Tibial nerve (tissue), 4 donors: ENCODE measurements around the gene ZNF230. TPM values are rescaled to one million over a fixed set of nuclear protein-coding genes. Genes with fewer than 3 reads are reported as not detected.
A peak's percentile ranks its signal among the peaks of the same experiment; 100 is the strongest.

Experiments
- DNase-seq, 2 donors: peaks; one replicate each; pipeline ENCODE4 v3.0.0-alpha.2; 2019; ENCODE audit warnings: low spot score in 2 of 2
- H3K27ac ChIP-seq, 4 donors: fragments of 200-600 bp; sonication (generic) in 3 of 4; one replicate each; pipeline ENCODE4 v1.5.1; 2017 to 2019; ENCODE audit warnings: mild to moderate bottlenecking in 1 of 4
- H3K27me3 ChIP-seq, 2 donors: fragments of 200-600 bp; sonication (generic) in 1 of 2; one replicate each; pipeline versions ENCODE4 v1.5.1 to v1.6.0; 2017 to 2019
- H3K36me3 ChIP-seq, 3 donors: fragments of 200-600 bp; sonication (generic); one replicate each; pipeline ENCODE4 v1.5.1; 2018 to 2019
- H3K4me1 ChIP-seq, 4 donors: fragments of 200-600 bp; sonication (generic) in 3 of 4; one replicate each; pipeline ENCODE4 v1.5.1; 2017 to 2019
- H3K4me3 ChIP-seq, 4 donors: fragments of 200-600 bp; sonication (generic) in 3 of 4; one replicate each; pipeline ENCODE4 v1.5.1; 2017 to 2019; ENCODE audit warnings: mild to moderate bottlenecking in 1 of 4, moderate library complexity in 1 of 4
- H3K9me3 ChIP-seq, 4 donors: fragments of 200-600 bp; sonication (generic) in 3 of 4; one replicate each; pipeline ENCODE4 v1.5.1; 2017 to 2019
- EP300 ChIP-seq, 2 donors: sonication (generic); formaldehyde crosslinking; IDR thresholded peaks; one replicate each; pipeline ENCODE4 v1.6.1; 2017; ENCODE audit warnings: antibody characterized with exemption in 2 of 2, mild to moderate bottlenecking in 1 of 2
- POLR2A ChIP-seq, 2 donors: fragments of 450-650 bp; IDR thresholded peaks; one replicate each; pipeline ENCODE4 v1.6.1; 2017; ENCODE audit warnings: antibody characterized with exemption in 2 of 2, mild to moderate bottlenecking in 2 of 2, moderate library complexity in 2 of 2
- WGBS, 2 donors: methylation state at CpG; one replicate each; pipeline ENCODE4 v1.1.5; 2018; 5-methylcytosine and 5-hydroxymethylcytosine counted together
- total RNA-seq, 4 donors: library from RNA; depleted of rRNA; stranded (reverse); fragments of >200 nt; gene quantifications; one replicate each; pipeline ENCODE4 v1.1.0, GENCODE V29; 2016
- TF ChIP-seq, protein P1 (sequence below), 5 experiments: fragments of 200-600 bp in 3 of 5; fragments of 450-650 bp in 2 of 5; sonication (generic) in 3 of 5; IDR thresholded peaks; one replicate each; pipeline ENCODE4 v1.5.1; 2016 to 2019; ENCODE audit warnings: antibody characterized with exemption in 5 of 5, mild to moderate bottlenecking in 3 of 5, moderate library complexity in 2 of 5

ZNF230 gene
- total RNA-seq, 4 donors from 2014 or later: 3.9 to 5.3 (median 5.2) TPM

DNA sequence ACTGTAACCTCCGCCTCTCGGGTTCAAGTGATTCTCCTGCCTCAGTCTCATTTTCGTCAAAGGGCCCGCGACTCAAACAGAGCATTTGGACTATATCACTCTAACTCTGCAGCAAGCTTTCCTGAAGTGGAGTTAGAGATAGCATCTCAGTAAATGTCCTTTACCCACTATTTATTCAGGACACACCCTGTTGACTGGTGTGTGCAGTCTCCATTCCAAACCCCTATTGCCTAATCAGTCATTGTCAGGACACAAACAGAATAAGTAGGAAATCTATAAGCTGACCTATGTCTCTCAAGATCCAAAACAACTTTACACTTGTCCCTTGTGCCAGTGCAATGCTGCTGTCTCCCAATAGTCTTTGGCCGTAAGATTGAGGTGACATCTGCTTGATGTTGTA, 23.9 kb downstream of the ZNF230 start:
- H3K27me3 ChIP-seq: no peaks in the 10 kb centered on the region
- WGBS, 2 donors: 96 to 98% methylated on average over 6 of the region's 6 CpGs

DNA sequence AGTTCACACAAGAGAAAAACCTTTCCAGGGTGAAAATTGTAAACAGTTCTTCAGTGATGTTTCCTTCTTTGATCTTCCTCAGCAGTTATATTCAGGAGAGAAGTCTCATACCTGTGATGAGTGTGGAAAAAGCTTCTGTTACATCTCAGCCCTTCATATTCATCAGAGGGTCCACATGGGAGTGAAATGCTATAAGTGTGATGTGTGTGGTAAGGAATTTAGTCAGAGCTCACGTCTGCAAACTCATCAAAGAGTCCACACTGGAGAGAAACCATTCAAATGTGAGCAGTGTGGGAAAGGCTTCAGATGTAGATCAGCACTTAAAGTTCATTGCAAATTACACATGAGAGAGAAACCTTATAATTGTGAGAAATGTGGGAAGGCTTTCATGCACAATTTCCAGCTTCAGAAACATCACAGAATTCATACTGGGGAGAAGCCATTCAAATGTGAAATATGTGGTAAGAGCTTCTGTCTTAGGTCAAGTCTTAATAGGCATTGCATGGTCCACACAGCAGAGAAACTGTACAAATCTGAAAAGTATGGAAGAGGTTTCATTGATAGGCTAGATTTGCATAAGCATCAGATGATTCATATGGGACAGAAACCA, 29.3 kb downstream of the ZNF230 start:
- WGBS, 2 donors: 89 to 93% methylated on average over 1 of the region's 1 CpG

More for the DNA sequence above, 23.9 kb downstream of the ZNF230 start:
- peaks cover 0 to 6% (median 0%) of the 10 kb centered on the region in 4 donors for H3K4me1 ChIP-seq
- H3K9me3 ChIP-seq: peaks cover 2 to 50% (median 17%) of the 10 kb centered on the region in 4 donors
- TF ChIP-seq POLR2A (IDR thresholded peaks at IDR 0.05): no peak
- TF ChIP-seq EP300 (IDR thresholded peaks at IDR 0.05): no peak
- TF ChIP-seq, protein P1, sequence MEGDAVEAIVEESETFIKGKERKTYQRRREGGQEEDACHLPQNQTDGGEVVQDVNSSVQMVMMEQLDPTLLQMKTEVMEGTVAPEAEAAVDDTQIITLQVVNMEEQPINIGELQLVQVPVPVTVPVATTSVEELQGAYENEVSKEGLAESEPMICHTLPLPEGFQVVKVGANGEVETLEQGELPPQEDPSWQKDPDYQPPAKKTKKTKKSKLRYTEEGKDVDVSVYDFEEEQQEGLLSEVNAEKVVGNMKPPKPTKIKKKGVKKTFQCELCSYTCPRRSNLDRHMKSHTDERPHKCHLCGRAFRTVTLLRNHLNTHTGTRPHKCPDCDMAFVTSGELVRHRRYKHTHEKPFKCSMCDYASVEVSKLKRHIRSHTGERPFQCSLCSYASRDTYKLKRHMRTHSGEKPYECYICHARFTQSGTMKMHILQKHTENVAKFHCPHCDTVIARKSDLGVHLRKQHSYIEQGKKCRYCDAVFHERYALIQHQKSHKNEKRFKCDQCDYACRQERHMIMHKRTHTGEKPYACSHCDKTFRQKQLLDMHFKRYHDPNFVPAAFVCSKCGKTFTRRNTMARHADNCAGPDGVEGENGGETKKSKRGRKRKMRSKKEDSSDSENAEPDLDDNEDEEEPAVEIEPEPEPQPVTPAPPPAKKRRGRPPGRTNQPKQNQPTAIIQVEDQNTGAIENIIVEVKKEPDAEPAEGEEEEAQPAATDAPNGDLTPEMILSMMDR (IDR thresholded peaks at IDR 0.05): no peak
- H3K36me3 ChIP-seq: peaks cover 2 to 54% (median 34%) of the 10 kb centered on the region in 3 donors
- H3K4me3 ChIP-seq: no peak overlapping the region
- H3K27ac ChIP-seq: no peak overlapping the region
- DNase-seq: no peak

DNA sequence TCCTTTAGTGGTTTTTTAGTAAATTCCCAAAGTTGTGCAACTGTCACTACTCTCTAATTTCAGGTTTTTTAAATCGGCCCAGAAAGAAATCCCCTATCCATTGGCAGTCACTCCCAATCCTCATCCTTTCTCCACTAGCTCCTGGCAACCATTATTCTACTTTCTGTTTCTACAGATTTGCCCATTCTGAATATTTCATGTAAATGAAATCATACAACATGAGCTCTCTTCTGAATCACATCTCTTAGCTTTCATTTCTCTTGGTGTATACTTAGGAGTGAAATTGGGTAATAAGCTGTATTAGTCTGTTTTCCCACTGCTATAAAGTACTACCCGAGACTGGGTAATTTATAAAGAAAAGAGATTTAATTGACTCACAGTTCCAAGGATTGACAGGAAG, 39.4 kb downstream of the ZNF230 start:
- DNase-seq: no peak
- Histone ChIP-seq H3K27ac (no peak overlapping the region), H3K4me3 (no peak overlapping the region), H3K9me3 (peaks cover 0 to 72% (median 5%) of the 10 kb centered on the region in 4 donors), H3K36me3 (no peaks in the 10 kb centered on the region), H3K27me3 (no peaks in the 10 kb centered on the region), H3K4me1 (no peaks in the 10 kb centered on the region)
- WGBS, 2 donors: 79 to 82% methylated on average over 2 of the region's 2 CpGs
- TF ChIP-seq, protein P1 (IDR thresholded peaks at IDR 0.05): no peak
- TF ChIP-seq POLR2A (IDR thresholded peaks at IDR 0.05) (no peak), EP300 (IDR thresholded peaks at IDR 0.05) (no peak)

More for the DNA sequence above, 29.3 kb downstream of the ZNF230 start:
- TF ChIP-seq, protein P1 (IDR thresholded peaks at IDR 0.05): no peak
- no peak for TF ChIP-seq POLR2A (IDR thresholded peaks at IDR 0.05)
- no peak for TF ChIP-seq EP300 (IDR thresholded peaks at IDR 0.05)
- H3K4me1 ChIP-seq: no peaks in the 10 kb centered on the region
- peaks cover 3 to 99% (median 36%) of the 10 kb centered on the region in 4 donors for H3K9me3 ChIP-seq
- H3K36me3 ChIP-seq: peaks cover 2 to 72% (median 39%) of the 10 kb centered on the region in 3 donors
- DNase-seq: no peak
- H3K27me3 ChIP-seq: no peaks in the 10 kb centered on the region
- H3K27ac ChIP-seq: no peak overlapping the region
- H3K4me3 ChIP-seq: no peak overlapping the region

DNA sequence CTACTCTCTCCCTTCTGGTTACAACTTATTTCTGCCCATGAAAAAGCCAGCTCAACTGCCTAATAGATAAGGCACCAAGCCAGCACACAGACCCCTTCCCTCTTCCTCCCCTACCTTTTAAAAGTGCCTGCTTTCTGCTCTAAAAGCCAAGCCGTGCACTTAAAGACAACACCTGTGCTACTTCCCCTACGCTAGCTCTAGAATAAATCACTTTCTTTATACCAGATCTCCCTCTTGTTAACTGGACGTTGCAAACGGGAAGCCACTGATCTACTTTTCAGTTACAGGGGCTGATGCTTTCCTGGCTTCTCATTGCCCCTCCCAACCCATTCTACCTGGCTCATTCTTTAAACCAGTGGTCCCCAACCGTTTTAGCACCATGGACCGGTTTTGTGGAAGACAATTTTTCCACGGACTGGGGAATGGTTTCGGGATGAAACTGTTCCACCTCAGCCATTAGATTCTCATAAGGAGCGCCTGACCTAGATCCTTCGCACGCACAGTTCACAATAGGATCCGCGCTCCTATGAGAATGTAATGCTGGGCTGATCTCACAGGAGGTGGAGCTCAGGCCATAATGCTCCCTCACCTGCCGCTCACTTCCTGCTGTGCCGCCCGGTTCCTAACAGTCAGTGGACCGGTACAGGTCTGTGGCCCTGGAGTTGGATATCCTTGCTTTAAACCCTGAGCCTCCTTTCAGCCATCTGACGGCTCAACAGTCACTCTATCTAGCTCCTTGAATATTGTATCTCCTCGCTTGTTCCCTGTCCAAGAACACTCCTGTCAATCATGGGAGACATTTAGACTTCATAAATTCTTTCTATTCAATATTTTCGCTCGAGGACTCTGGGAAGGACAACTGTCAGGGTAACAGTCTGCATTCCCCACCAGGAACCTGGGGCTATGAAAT, 48.2 kb downstream of the ZNF230 start:
- 13 to 17% methylated on average over 21 of the region's 21 CpGs for WGBS, 2 donors
- Histone ChIP-seq H3K9me3 (peaks cover 0 to 23% (median 0%) of the 10 kb centered on the region in 4 donors), H3K27ac (peak overlapping the region in 3 of 4 donors; percentile 39 to 81 (median 42)), H3K4me3 (peak overlapping the region; percentile 52 to 70 (median 60)), H3K27me3 (peaks cover 0 to 10% of the 10 kb centered on the region in 2 donors), H3K36me3 (peaks cover 2 to 19% (median 3%) of the 10 kb centered on the region in 3 donors), H3K4me1 (peaks cover 0 to 16% (median 2%) of the 10 kb centered on the region in 4 donors)
- no peak for DNase-seq
- TF ChIP-seq, protein P1 (IDR thresholded peaks at IDR 0.05): no peak
- TF ChIP-seq POLR2A (IDR thresholded peaks at IDR 0.05) (no peak), EP300 (IDR thresholded peaks at IDR 0.05) (no peak)
